HPDE6-E6E7 (cell line): ENCODE data around the gene HEPACAM2.

ENCODE experiments used
- DNase-seq: peaks from one replicate; pipeline ENCODE4 v3.0.0; 2011; ENCODE audit warnings: missing footprints; ENCODE audit errors: extremely low spot score

The HEPACAM2 gene

GRCh38 chr7:93202594-93203250 is 23.5 kb downstream of the HEPACAM2 start:
- DNase-seq = no peak

GRCh38 chr7:93198472-93198871 is 27.8 kb downstream of the HEPACAM2 start:
- DNase-seq = no peak

- no peak for DNase-seq
Observed at GRCh38 chr7:93196336-93196735, 29.9 kb downstream of the HEPACAM2 start.

- peak; percentile 12 for DNase-seq
Observed at GRCh38 chr7:93194386-93194785, 31.9 kb downstream of the HEPACAM2 start.

GRCh38 chr7:93188870-93189634 is 37.2 kb downstream of the HEPACAM2 start:
- no peak for DNase-seq

- peak; percentile 28 for DNase-seq
Observed at GRCh38 chr7:93185303-93186027, 40.8 kb downstream of the HEPACAM2 start.

- no peak for DNase-seq
Observed at GRCh38 chr7:93179173-93179572, 47.1 kb downstream of the HEPACAM2 start.

GRCh38 chr7:93178213-93178612 is 48.1 kb downstream of the HEPACAM2 start:
- peak; percentile 29 for DNase-seq

- no peak for DNase-seq
Observed at GRCh38 chr7:93176992-93177580, 49.2 kb downstream of the HEPACAM2 start.

GRCh38 chr7:93175219-93175618 is 51.0 kb downstream of the HEPACAM2 start:
- no peak for DNase-seq

GRCh38 chr7:93172683-93173082 is 53.6 kb downstream of the HEPACAM2 start:
- DNase-seq = no peak

GRCh38 chr7:93171606-93172226 is 54.6 kb downstream of the HEPACAM2 start:
- DNase-seq = no peak

- DNase-seq = no peak
Observed at GRCh38 chr7:93165447-93165846, 60.8 kb downstream of the HEPACAM2 start.

GRCh38 chr7:93164766-93165165 is 61.5 kb downstream of the HEPACAM2 start:
- DNase-seq = no peak

- no peak for DNase-seq
Observed at GRCh38 chr7:93161181-93161762, 65.0 kb downstream of the HEPACAM2 start.

GRCh38 chr7:93160410-93160809 is 65.9 kb downstream of the HEPACAM2 start:
- DNase-seq = no peak

- DNase-seq = no peak
Observed at GRCh38 chr7:93159490-93159889, 66.8 kb downstream of the HEPACAM2 start.

- DNase-seq = no peak
Observed at GRCh38 chr7:93156884-93157283, 69.4 kb downstream of the HEPACAM2 start.

- no peak for DNase-seq
Observed at GRCh38 chr7:93150200-93150835, 76.0 kb downstream of the HEPACAM2 start.

GRCh38 chr7:93148727-93149126 is 77.5 kb downstream of the HEPACAM2 start:
- DNase-seq = no peak

- peak; percentile 31 for DNase-seq
Observed at GRCh38 chr7:93148144-93148543, 78.1 kb downstream of the HEPACAM2 start, which contains the start of gene SAMD9L. Gene SAMD9L (minus strand): TSS chr7:93148385. CDS start chr7:93135971, 12,414 bp downstream.
